ENCODE results near the gene NTNG1. TPM values are rescaled to one million over a fixed set of nuclear protein-coding genes. Genes with fewer than 3 reads are reported as not detected.

Gene NTNG1
- total RNA-seq, 1 donor from 2014 or later: 1.1 TPM

DNA sequence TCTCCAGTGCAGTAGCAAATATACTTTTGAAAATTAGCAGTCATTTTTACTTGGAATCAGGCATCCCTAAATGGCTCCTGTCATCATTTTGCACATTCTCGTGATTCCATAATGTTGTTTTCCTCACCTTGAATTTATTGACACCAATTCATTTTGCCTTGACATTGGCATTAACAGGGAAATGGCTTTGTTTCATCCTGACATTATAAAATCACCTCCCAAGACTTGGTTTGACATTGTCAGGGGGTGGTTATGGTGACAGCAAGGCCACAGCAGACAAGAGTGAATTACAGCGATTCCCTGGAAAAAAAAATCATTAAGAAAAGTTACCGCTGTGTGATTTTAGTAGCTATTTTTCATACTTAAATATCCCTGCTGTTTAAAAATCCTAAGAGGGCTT lies 327.0 kb downstream of the NTNG1 start:
- Mint-ChIP-seq H3K36me3 (ENCODE audit: insufficient read depth) (no peaks in the 10 kb centered on the region), H3K27me3 (peaks cover 3% of the 10 kb centered on the region), H3K4me1 (ENCODE audit: low read depth) (no peaks in the 10 kb centered on the region), H3K4me3 (ENCODE audit: low read depth) (no peak overlapping the region), H3K9me3 (ENCODE audit: low read depth) (no peaks in the 10 kb centered on the region), H3K27ac (no peak overlapping the region)
- DNase-seq (ENCODE audit: low spot score, unreplicated experiment): no peak
- TF ChIP-seq, protein P1, sequence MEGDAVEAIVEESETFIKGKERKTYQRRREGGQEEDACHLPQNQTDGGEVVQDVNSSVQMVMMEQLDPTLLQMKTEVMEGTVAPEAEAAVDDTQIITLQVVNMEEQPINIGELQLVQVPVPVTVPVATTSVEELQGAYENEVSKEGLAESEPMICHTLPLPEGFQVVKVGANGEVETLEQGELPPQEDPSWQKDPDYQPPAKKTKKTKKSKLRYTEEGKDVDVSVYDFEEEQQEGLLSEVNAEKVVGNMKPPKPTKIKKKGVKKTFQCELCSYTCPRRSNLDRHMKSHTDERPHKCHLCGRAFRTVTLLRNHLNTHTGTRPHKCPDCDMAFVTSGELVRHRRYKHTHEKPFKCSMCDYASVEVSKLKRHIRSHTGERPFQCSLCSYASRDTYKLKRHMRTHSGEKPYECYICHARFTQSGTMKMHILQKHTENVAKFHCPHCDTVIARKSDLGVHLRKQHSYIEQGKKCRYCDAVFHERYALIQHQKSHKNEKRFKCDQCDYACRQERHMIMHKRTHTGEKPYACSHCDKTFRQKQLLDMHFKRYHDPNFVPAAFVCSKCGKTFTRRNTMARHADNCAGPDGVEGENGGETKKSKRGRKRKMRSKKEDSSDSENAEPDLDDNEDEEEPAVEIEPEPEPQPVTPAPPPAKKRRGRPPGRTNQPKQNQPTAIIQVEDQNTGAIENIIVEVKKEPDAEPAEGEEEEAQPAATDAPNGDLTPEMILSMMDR (IDR thresholded peaks at IDR 0.05; ENCODE audit: unreplicated experiment): no peak

DNA sequence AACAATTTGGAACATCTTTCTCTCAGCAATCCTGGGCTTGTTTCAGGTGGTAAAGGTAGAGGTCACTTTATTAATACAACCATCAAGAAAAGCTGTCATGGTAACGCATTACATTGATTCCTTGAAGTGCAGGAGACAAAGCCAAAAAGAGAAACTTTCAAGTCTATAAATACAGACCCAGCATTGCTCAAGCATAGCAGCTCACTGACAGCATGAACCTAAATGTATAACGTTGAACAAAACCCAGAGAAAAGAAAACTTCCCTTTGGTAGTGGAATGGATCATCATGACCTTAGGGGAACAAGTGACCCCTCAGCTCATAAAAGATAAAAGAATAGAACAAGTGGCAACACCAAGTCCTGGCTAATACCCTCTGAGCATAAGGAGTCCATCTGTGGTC lies 332.2 kb downstream of the NTNG1 start:
- no peak for DNase-seq (ENCODE audit: low spot score, unreplicated experiment)
- Mint-ChIP-seq H3K4me1 (ENCODE audit: low read depth) (no peaks in the 10 kb centered on the region), H3K9me3 (ENCODE audit: low read depth) (no peaks in the 10 kb centered on the region), H3K27me3 (no peaks in the 10 kb centered on the region), H3K27ac (no peak overlapping the region), H3K36me3 (ENCODE audit: insufficient read depth) (no peaks in the 10 kb centered on the region), H3K4me3 (ENCODE audit: low read depth) (no peak overlapping the region)
- TF ChIP-seq, protein P1 (IDR thresholded peaks at IDR 0.05; ENCODE audit: unreplicated experiment): no peak

DNA sequence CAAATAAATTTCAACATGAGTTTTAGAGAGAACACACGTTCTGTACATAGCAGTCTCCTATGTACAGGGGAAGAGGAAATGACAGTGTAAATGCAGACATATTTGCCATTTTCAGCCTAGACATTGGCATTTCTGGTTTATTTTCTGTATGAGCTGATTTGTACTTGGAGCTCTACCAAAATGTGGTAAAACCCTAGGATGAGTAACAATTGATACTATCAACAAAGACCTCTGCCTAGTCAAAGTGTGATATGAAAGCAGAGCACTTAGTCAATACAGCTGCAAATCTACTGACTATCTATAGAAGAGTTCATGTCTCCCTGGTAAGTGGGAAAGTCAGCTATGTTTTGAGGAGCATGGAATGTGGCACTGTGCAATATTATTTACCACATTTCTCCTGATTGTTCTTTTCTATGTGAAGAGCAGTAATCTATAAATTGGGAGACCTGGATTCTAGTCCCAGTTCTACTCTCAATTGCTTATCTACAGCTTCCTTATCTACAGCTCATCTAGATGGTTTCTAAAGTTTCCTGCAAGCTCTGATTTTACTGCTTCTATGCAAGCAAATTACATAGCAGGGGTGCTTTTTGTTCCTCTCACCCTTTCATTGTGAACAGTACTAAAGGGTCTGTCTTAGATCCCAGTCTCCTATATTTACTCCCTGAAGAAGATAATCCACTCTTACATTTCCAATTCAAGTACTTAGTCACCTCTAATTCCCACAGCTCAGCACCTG lies 334.2 kb downstream of the NTNG1 start:
- TF ChIP-seq, protein P1 (IDR thresholded peaks at IDR 0.05; ENCODE audit: unreplicated experiment): no peak
- no peak overlapping the region for H3K4me3 Mint-ChIP-seq (ENCODE audit: low read depth)

DNA sequence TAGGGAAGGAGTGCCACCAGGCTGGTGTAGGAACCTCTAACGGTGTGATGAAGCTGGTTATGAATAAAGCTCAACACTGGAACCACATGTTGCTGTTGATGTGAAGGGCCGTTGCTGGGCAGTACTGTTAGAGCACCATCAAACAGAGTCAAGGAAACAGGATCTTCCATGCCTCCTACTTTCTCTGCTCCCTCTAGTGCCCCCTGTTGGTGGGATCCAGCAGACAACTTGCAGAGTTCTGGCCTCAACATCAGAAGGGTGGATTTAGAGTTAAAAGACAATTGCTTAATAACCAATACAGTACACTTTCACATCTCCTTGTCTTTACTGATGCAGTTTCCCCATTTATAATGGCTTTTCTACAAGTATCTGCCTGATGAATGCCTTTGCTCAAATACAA lies 336.4 kb downstream of the NTNG1 start:
- Mint-ChIP-seq H3K27ac (no peak overlapping the region), H3K27me3 (no peaks in the 10 kb centered on the region), H3K4me1 (ENCODE audit: low read depth) (no peaks in the 10 kb centered on the region), H3K36me3 (ENCODE audit: insufficient read depth) (no peaks in the 10 kb centered on the region), H3K4me3 (ENCODE audit: low read depth) (no peak overlapping the region), H3K9me3 (ENCODE audit: low read depth) (no peaks in the 10 kb centered on the region)
- TF ChIP-seq, protein P1 (IDR thresholded peaks at IDR 0.05; ENCODE audit: unreplicated experiment): peak; percentile 38
- no peak for DNase-seq (ENCODE audit: low spot score, unreplicated experiment)

More for the DNA sequence above, 334.2 kb downstream of the NTNG1 start:
- no peaks in the 10 kb centered on the region for H3K27me3 Mint-ChIP-seq
- no peaks in the 10 kb centered on the region for H3K36me3 Mint-ChIP-seq (ENCODE audit: insufficient read depth)
- no peaks in the 10 kb centered on the region for H3K4me1 Mint-ChIP-seq (ENCODE audit: low read depth)
- H3K27ac Mint-ChIP-seq: no peak overlapping the region
- DNase-seq (ENCODE audit: low spot score, unreplicated experiment): no peak
- H3K9me3 Mint-ChIP-seq (ENCODE audit: low read depth): no peaks in the 10 kb centered on the region

DNA sequence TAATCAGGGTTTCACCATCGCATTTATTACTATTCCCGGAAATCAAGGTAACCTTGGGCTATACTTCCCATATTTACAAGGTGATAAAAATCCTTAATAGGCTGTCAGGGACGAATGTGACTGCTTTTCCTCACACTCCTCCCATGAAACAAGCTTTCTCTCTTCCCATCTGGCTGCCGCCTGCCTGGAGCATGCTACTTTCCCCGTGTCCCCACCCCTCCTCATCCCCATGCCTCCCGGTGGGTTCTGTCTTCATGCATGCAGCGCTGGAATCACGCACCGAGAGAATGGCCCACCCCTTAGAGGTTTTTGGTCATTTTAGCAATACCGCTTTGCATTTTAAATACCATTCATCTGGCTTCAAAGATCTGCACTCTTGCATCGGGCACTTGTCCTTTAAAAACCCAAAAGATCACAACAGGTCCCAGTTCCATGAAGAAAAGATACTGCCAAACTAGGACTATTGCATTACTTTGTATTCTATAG lies 339.1 kb downstream of the NTNG1 start:
- H3K4me1 Mint-ChIP-seq (ENCODE audit: low read depth): peaks cover 4% of the 10 kb centered on the region
- no peak overlapping the region for H3K4me3 Mint-ChIP-seq (ENCODE audit: low read depth)
- TF ChIP-seq, protein P1 (IDR thresholded peaks at IDR 0.05; ENCODE audit: unreplicated experiment): no peak
- H3K27me3 Mint-ChIP-seq: no peaks in the 10 kb centered on the region
- H3K36me3 Mint-ChIP-seq (ENCODE audit: insufficient read depth): no peaks in the 10 kb centered on the region
- DNase-seq (ENCODE audit: low spot score, unreplicated experiment): no peak
- no peaks in the 10 kb centered on the region for H3K9me3 Mint-ChIP-seq (ENCODE audit: low read depth)
- H3K27ac Mint-ChIP-seq: no peak overlapping the region
